Measurements from ENCODE around the gene OR51D1. TPM values are rescaled to one million over a fixed set of nuclear protein-coding genes. Genes with fewer than 3 reads are reported as not detected.

OR51D1 gene
- total RNA-seq, 4 donors from 2014 or later = not detected

DNA sequence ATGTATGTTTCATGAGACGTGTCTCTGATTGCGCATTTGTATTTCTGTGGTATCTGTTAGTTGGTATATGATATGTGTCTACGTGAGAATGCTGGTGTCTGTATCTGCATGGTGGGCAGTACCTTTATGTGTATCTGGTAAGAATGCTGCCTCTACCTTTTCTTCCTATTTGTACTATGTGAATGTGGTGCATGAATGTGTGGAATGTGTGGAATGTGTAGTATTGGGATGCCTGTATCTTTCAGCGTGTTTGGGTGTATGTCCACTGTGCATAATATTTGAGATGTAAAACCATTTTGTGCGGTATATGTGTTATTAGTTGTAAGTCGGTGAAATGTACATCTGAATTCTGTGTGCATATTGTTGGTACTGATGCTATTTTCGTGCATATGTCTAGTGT is 4.2 kb downstream of the OR51D1 start:
- in situ Hi-C loops (cut with MboI; ENCODE audit: low pct_ligation_motif_present in 1 of 4, low pct_unique_long_range_greater_than_20kb in 1 of 4, low sequenced_read_pairs in 3 of 4) = loop anchor here (25.0 kb wide), 2 partner anchors 196 to 371 kb away; partner anchors contain the start of gene OR51S1 (in 1 of the 4)
- WGBS, 2 donors (ENCODE audit: low coverage in 1 of 2) = 92 to 93% methylated on average over 5 to 7 of the region's 7 CpGs

DNA sequence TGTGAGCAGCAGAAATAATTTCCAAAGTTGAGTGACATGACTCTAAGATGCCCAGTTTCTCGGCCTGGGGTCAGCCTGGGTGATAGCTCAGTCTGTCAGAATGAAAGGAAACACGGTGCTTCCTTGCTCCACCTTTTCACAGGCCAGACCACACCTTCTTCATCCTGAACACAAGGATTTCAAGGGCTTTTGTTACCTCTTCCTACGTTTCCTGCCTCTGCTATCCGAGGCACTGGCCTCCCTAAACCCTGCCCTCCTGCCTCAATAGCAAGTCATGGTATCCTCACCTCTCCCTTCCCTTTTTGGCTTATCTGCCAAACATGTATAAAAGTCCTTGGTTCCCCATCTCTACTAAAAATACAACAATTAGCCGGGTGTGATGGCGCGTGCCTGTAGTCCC is 4.8 kb downstream of the OR51D1 start:
- in situ Hi-C loops (cut with MboI; ENCODE audit: low pct_ligation_motif_present in 1 of 4, low pct_unique_long_range_greater_than_20kb in 1 of 4, low sequenced_read_pairs in 3 of 4) = loop anchor here (25.0 kb wide), 2 partner anchors 195 to 370 kb away; partner anchors contain the start of gene OR51S1 (in 1 of the 4)
- intact Hi-C loops (cut with DNase I; ENCODE audit: low total_unique reads) = no loop called here
- no peaks in the 10 kb centered on the region for H3K36me3 ChIP-seq
- no peaks in the 10 kb centered on the region for H3K27me3 ChIP-seq
- no peaks in the 10 kb centered on the region for H3K9me3 ChIP-seq
- no peak overlapping the region for H3K27ac ChIP-seq
- no peak overlapping the region for H3K4me3 ChIP-seq
- TF ChIP-seq, protein P1, sequence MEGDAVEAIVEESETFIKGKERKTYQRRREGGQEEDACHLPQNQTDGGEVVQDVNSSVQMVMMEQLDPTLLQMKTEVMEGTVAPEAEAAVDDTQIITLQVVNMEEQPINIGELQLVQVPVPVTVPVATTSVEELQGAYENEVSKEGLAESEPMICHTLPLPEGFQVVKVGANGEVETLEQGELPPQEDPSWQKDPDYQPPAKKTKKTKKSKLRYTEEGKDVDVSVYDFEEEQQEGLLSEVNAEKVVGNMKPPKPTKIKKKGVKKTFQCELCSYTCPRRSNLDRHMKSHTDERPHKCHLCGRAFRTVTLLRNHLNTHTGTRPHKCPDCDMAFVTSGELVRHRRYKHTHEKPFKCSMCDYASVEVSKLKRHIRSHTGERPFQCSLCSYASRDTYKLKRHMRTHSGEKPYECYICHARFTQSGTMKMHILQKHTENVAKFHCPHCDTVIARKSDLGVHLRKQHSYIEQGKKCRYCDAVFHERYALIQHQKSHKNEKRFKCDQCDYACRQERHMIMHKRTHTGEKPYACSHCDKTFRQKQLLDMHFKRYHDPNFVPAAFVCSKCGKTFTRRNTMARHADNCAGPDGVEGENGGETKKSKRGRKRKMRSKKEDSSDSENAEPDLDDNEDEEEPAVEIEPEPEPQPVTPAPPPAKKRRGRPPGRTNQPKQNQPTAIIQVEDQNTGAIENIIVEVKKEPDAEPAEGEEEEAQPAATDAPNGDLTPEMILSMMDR (IDR thresholded peaks at IDR 0.05) = no peak
- no peak for TF ChIP-seq EP300 (IDR thresholded peaks at IDR 0.05; ENCODE audit: low read depth)
- no peak for TF ChIP-seq POLR2A (IDR thresholded peaks at IDR 0.05)
- TF ChIP-seq POLR2AphosphoS5 (IDR thresholded peaks at IDR 0.05) = no peak
- DNase-seq = no peak
- 65% methylated on average over 4 to 7 of the region's 7 CpGs for WGBS, 2 donors (ENCODE audit: low coverage in 1 of 2)
- H3K4me1 ChIP-seq = peaks cover 0 to under 1% (median 0%) of the 10 kb centered on the region in 4 donors

More for the DNA sequence above, 4.2 kb downstream of the OR51D1 start:
- Histone ChIP-seq H3K36me3 (no peaks in the 10 kb centered on the region), H3K27ac (no peak overlapping the region), H3K4me3 (no peak overlapping the region), H3K27me3 (no peaks in the 10 kb centered on the region), H3K9me3 (no peaks in the 10 kb centered on the region), H3K4me1 (peaks cover 0 to 4% (median 0%) of the 10 kb centered on the region in 4 donors)
- TF ChIP-seq EP300 (IDR thresholded peaks at IDR 0.05; ENCODE audit: low read depth) (no peak), POLR2A (IDR thresholded peaks at IDR 0.05) (no peak), POLR2AphosphoS5 (IDR thresholded peaks at IDR 0.05) (no peak)
- TF ChIP-seq, protein P1 (IDR thresholded peaks at IDR 0.05) = no peak
- DNase-seq = no peak
- intact Hi-C loops (cut with DNase I; ENCODE audit: low total_unique reads) = no loop called here

DNA sequence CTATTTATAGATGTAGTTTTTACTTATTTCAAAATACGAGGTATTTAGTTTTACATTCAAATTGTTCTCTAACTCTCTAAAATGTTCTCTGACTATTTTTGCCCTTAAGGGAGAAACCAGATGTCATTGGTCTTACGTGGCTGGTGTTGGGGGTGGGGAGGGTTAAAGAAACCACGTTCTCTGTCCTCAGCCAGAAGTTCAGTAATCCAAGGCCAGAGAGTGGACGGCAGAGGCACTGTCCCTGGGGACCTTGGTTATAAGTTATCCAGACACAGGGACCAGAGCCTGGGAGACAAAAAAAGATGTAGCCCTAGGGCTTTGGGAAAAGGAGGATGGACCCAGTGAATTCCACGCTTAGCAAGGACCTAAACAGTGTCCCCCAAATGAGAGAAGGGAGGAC is 5.8 kb downstream of the OR51D1 start:
- in situ Hi-C loops (cut with MboI; ENCODE audit: low pct_ligation_motif_present in 1 of 4, low pct_unique_long_range_greater_than_20kb in 1 of 4, low sequenced_read_pairs in 3 of 4) (loop anchor here (25.0 kb wide), 2 partner anchors 194 to 369 kb away; partner anchors contain the start of gene OR51S1 (in 1 of the 4)), intact Hi-C loops (cut with DNase I; ENCODE audit: low total_unique reads) (no loop called here)
- Histone ChIP-seq H3K36me3 (no peaks in the 10 kb centered on the region), H3K27me3 (no peaks in the 10 kb centered on the region), H3K9me3 (no peaks in the 10 kb centered on the region), H3K4me1 (no peaks in the 10 kb centered on the region), H3K27ac (no peak overlapping the region), H3K4me3 (no peak overlapping the region)
- no peak for TF ChIP-seq EP300 (IDR thresholded peaks at IDR 0.05; ENCODE audit: low read depth)
- TF ChIP-seq, protein P1 (IDR thresholded peaks at IDR 0.05) = no peak
- no peak for TF ChIP-seq POLR2AphosphoS5 (IDR thresholded peaks at IDR 0.05)
- TF ChIP-seq POLR2A (IDR thresholded peaks at IDR 0.05) = no peak
- DNase-seq = no peak
- WGBS, 2 donors (ENCODE audit: low coverage in 1 of 2) = 49 to 59% methylated on average over 5 of the region's 5 CpGs

DNA sequence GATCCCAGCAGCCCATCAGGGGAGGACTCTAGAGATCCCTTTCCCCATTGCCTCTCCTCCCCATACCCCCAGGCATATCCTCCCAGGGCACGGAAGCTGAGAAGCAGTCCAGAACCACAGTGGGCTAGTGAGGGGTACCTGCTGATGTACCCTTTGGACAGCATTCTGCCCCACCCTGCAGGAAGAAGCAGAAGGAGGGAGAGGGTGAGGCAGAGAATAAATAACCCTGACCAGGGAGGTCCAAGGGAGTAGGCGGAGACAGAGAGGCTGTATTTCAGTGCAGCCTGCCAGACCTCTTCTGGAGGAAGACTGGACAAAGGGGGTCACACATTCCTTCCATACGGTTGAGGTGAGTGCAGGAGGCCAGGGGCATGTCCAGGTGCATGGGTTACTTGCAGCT is 6.4 kb downstream of the OR51D1 start, which contains the start of gene OR51E1:
TSS of gene OR51E1 (plus strand) at position 301 of the 400 bp plus-strand sequence. CDS start 8,545 bp downstream, outside the sequence.
- no peaks in the 10 kb centered on the region for H3K4me1 ChIP-seq
- no peaks in the 10 kb centered on the region for H3K27me3 ChIP-seq
- DNase-seq = no peak
- no peak within 1 kb of the TSS for H3K4me3 ChIP-seq
- H3K36me3 ChIP-seq = no peaks in the 10 kb centered on the region
- peak within 1 kb of the TSS in 1 of 4 donors; percentile 12 for H3K27ac ChIP-seq
- TF ChIP-seq EP300 (IDR thresholded peaks at IDR 0.05; ENCODE audit: low read depth) = no peak
- TF ChIP-seq POLR2AphosphoS5 (IDR thresholded peaks at IDR 0.05) = no peak
- no peak for TF ChIP-seq POLR2A (IDR thresholded peaks at IDR 0.05)
- TF ChIP-seq, protein P1 (IDR thresholded peaks at IDR 0.05) = no peak
- in situ Hi-C loops (cut with MboI; ENCODE audit: low pct_ligation_motif_present in 1 of 4, low pct_unique_long_range_greater_than_20kb in 1 of 4, low sequenced_read_pairs in 3 of 4) (loop anchor here (25.0 kb wide), 2 partner anchors 194 to 369 kb away; partner anchors contain the start of gene OR51S1 (in 1 of the 4)), intact Hi-C loops (cut with DNase I; ENCODE audit: low total_unique reads) (no loop called here)
- WGBS, 2 donors (ENCODE audit: low coverage in 1 of 2) = 62% methylated on average over 3 of the region's 3 CpGs; no CpG with 5 or more reads in 1 of the 2 donors
- no peaks in the 10 kb centered on the region for H3K9me3 ChIP-seq

Measured in transverse colon (tissue), 4 donors.